Measurements from ENCODE around the gene KHDC4.

The KHDC4 gene

DNA sequence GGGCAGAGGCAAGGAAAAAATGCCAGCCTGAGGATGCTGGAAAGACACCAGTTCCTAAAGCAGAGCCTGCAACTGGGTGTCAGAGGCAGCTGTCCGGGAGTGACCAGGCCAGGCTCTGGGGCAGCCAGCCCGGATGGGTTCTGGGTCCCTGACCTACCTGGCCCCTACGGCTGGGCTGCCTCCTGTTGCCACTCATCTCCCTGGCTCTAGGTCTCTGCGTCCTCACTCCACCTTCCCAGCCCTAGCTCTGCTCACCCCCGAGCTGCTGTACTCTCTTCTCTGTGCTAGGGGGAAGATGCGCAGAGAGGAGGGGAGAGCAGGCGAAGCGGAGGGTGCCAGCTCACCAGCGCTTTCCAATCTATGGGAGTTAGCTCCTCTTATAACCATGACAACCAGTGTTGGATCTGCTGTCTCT is 35.2 kb upstream of the KHDC4 start:
- DNase-seq (ENCODE audit: low read depth), result no peak

DNA sequence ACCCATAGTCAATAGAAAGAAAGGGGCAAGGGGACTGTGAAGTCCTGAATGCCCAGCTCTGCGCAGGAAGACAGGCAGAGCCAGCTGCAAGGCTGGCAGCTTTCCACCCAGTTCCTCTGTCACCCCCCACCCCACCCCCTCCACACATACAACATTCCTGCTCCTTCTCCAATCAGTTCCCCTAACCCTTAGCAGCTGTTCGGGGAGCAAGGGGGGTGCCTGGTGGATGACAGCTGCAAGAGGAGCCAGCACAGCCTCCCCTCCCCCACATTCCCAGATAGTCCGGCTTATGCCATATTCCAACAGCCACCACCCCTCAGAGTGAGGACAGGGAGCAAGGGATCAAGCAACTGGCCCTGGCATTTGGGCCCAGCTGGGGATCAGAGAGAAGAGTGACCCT is 34.5 kb upstream of the KHDC4 start:
- DNase-seq (ENCODE audit: low read depth), result no peak

- no peak for DNase-seq (ENCODE audit: low read depth)
Observed at GRCh38 chr1:155968051-155968400, 33.8 kb upstream of the KHDC4 start.

- DNase-seq (ENCODE audit: low read depth), result no peak
Observed at GRCh38 chr1:155967341-155968050, 33.3 kb upstream of the KHDC4 start.

DNA sequence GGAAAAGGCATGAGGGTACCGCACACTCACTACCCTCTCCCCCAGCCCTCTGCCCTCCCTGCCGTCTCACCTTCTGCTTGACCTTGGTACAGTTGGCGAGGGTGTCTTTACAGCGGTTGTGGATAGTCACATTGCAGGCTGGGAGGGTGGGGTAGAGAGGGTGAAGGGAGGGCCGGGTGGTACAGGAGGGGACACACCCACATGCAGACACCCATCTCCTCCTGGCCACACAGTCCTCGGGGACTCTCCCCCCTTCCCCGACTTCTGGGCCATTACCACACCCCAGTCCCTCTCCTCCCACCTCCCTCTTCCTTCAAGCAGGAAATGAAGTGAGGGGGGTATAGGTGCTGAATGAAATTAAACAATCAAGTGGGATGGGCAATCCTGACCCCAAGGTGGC is 32.5 kb upstream of the KHDC4 start:
- DNase-seq (ENCODE audit: low read depth), result no peak

- no peak for DNase-seq (ENCODE audit: low read depth)
Observed at GRCh38 chr1:155966135-155966534, 31.9 kb upstream of the KHDC4 start.

GRCh38 chr1:155964193-155964592 is 30.0 kb upstream of the KHDC4 start:
- DNase-seq (ENCODE audit: low read depth), result no peak

DNA sequence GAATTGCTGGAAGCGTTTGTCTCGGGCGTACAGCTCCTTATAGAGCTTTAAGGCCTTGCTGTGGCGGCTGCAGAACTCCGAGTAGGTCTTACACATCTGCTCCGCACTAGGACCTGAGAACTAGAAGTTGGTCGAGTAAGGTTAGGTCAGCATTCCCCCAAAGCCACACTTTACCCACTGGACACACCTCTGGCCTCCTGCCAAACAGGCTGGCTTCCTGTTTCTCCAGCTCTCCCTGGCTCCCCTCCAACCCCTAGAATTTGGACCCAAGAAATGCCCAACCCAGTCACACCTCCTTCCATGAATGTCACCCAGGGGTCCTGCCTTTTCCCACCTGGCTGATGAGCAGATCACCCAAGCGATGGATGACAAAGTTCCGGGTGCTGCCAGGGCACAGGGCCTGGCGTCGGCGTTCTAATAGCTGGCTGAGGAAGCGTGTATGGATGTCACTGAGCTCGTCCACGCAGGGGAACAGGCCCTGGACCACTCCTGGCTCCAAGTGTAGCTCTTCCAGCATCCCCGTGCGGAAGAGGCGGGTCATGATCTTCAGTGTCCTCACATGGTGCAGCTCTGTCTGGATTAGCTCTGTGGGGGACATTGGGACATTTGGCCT is 28.5 kb upstream of the KHDC4 start:
- no peak for DNase-seq (ENCODE audit: low read depth)

DNA sequence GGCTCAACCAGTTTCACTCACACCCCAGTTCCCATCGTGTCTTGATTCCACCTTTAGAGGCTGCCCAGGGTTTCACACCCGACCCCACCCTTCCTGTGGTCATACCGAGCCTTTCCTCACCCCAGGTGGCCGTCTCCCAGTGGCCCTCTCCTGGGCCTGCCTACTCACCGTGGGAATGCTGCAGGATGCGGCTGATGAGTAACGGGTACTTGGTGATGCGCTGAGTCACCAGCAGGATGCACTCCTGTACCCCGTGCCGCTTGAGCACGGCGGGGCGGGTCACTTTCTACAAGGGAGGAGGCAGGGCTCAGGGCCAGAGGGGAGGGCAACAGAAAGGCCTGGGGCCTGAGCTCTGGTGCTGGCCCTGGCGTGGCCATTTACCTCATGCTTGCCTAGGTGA is 27.7 kb upstream of the KHDC4 start:
- no peak for DNase-seq (ENCODE audit: low read depth)

DNA sequence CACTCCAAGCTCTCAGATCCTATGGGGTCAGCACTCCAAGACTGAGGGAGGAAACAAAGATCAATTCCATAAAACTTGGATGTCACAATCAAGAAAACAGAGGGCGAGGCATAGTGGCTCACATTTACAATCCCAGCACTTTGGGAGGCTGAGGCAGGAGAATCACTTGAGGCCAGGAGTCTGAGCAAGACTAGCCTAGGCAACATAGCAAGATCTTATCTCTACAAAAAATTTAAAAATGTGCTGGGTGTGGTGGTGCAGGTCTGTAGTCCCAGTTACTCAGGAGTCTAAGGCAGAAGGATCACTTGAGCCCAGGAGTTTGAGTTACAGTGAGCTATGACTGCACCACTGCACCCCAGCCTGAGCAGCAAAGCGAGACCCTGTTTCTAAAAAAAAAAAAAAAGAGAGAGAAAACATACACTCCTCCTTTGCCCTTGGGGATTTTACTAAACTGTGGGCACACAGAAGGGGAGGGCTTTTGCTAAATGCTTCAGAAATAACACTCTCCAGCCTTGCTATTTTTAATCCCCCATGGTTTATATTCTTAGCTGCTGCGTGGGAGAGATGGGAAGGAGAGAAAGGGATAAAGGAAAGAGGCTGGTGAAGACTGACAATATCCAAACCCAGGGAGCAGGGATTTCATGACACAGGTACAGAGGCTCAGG is 26.0 kb upstream of the KHDC4 start:
- no peak for DNase-seq (ENCODE audit: low read depth)

- no peak for DNase-seq (ENCODE audit: low read depth)
Observed at GRCh38 chr1:155957411-155957915, 23.2 kb upstream of the KHDC4 start.

GRCh38 chr1:155954645-155955044 is 20.4 kb upstream of the KHDC4 start:
- DNase-seq (ENCODE audit: low read depth), result no peak

DNA sequence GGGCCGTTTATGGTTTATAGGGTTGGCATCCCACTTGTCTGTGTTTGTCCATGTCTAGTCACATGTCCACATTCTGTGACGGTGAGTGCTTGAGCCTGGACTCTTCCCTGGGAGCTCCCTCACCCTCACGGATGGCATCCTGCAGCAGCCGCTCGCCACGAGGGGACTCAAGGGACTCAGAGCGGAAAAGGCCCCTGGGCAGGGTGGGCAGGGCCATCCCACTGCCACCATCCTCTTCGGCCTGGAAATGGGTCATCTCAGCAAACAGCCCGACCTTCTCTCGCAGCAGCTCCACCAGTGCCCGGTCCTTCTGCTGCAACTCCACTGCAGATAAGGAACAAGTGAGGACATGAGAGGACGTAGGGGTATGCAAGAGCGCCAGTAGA is 18.3 kb upstream of the KHDC4 start:
- DNase-seq (ENCODE audit: low read depth), result no peak

GRCh38 chr1:155951753-155952504 is 17.7 kb upstream of the KHDC4 start:
- DNase-seq (ENCODE audit: low read depth), result no peak

DNA sequence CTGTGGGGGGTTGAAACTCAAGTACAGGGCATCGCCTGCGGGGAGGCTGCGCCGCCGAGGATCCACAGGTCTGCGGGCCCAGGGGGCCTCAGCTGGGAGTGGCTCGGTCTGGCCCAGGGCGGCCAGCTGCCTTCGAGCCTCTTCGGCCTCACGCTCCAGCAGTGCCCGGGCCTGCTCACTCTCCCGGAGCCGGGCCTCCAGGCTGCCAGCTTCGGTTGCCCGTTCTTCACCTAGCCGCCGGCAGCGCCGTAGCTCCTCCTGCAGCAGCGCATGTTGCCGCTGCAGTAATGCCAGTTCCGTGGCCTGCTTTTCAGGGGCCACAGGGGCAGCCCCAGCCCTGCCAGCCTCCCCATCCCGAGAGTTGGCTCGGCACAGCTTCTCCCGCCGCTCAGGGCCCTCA is 16.6 kb upstream of the KHDC4 start:
- DNase-seq (ENCODE audit: low read depth), result no peak

GRCh38 chr1:155947741-155948140 is 13.5 kb upstream of the KHDC4 start:
- DNase-seq (ENCODE audit: low read depth), result no peak

DNA sequence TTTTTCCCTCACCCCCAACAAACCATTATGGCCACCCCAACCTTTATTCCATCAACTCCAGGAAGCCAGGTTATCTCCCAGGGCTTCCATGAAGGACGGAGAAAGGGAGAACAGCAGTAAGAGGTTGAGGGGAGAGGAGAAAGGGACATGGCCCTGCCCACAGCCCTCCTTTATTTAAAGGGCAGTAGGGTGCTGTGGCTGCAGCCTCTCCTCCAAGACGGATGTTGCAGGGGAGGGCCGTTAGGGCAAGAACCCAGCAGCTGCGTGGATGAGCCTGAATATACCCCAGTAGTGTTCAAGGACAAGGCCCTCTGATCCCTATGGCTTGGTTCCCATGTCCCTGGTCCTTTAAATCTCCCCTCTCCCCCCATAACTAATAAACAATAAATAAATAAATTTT is 13.1 kb upstream of the KHDC4 start:
- no peak for DNase-seq (ENCODE audit: low read depth)

DNA sequence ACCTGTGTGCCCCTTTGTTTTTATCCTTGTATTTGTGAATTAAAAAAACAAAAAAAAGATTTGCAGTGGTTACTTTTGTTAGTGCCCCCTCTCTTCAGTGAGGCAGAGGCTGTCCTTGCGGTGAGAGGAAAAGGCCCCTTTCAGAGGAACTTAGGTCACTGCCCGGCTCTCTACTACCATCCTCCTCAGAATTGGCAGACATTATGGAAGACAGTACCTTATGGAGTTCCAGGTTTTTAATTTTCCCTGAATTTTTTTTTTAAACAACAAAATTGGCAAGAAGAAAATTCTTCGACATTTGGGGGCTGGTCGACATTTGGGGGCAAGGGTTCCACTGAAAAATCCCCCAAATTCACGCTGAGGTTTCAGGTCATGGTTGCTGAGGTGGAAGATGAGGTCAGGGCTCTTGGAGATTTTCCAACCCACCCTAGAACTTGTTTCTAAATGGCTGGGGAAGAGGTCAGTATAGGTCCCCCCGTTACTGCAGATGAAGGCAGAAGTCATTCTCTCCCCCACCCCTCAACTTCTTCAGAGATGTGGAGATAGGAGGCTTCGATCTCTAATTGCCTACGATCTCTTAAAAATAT is 12.5 kb upstream of the KHDC4 start:
- DNase-seq (ENCODE audit: low read depth), result no peak

DNA sequence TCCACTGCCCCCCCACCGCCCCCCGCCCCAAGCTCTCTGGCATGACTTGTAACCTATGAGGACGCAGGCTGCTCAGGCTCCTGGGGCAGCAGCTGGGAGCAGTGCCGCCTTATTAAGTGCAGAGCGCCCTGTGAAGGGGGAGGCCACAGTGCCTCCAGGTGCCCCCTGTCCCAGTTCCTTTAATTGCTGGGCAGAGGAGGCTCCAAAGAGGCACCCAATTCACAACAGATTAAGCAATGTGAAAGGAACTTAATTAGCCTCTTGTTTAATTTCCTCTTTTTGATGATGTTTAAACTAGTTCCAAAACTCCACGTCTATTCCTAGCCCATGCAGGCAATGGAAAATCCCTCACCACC is 10.2 kb upstream of the KHDC4 start:
- DNase-seq (ENCODE audit: low read depth), result no peak

DNA sequence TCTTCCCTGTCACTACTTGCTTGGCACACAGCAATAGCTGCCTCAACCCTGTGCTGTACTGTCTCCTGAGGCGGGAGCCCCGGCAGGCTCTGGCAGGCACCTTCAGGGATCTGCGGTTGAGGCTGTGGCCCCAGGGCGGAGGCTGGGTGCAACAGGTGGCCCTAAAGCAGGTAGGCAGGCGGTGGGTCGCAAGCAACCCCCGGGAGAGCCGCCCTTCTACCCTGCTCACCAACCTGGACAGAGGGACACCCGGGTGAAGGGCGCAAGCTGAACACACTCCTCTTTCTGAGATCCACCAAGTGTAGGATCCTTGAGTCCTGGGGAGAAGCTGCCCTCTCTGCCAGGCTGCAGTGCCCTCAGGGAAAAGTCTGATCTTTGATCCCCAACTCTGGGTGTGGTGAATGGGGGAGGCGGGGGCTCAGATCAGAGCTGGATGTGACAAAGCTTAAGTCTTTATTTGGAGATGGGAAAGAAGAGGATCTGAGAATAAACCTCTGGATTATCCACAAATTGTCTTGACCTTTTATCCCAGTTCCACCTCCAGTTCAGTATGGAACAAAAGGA is 8.4 kb upstream of the KHDC4 start:
- DNase-seq (ENCODE audit: low read depth), result no peak

- DNase-seq (ENCODE audit: low read depth), result no peak
Observed at GRCh38 chr1:155941845-155942531, 7.8 kb upstream of the KHDC4 start.
